Hepatic stellate cell (primary cell): Measurements from ENCODE around the gene C10orf143.
"Not testable (repeated sequence)": the region's sequence is repeated elsewhere in the genome, so short reads cannot be mapped to it uniquely, and the experiment has no call there.

Source experiments
- DNase-seq: peaks from one replicate; pipeline ENCODE4 v3.0.0; 2011; ENCODE audit warnings: low spot score

The C10orf143 gene

GRCh38 chr10:130029209-130029608 is 81.4 kb downstream of the C10orf143 start:
- DNase-seq, result no peak

DNA sequence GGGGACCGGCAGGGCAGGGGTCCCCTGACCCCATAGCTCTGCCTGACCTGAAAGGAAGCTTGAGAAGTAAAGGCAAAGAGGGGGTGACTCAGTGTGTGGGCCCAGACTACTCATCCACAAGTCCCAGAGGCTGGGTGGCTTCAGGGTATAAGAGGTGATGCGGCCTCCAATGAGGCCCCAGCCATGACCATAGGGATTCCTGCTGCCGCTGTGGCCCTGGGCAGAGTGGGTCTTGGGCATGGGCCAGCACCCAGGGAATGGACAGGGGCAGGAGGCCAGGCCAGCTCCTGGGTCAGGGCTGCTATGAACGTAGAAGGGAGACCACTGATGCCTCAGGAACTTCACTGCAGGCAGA is 82.2 kb downstream of the C10orf143 start:
- no peak for DNase-seq

- no peak for DNase-seq
These were observed 82.7 kb downstream of the C10orf143 start for GRCh38 chr10:130027716-130028464.

DNA sequence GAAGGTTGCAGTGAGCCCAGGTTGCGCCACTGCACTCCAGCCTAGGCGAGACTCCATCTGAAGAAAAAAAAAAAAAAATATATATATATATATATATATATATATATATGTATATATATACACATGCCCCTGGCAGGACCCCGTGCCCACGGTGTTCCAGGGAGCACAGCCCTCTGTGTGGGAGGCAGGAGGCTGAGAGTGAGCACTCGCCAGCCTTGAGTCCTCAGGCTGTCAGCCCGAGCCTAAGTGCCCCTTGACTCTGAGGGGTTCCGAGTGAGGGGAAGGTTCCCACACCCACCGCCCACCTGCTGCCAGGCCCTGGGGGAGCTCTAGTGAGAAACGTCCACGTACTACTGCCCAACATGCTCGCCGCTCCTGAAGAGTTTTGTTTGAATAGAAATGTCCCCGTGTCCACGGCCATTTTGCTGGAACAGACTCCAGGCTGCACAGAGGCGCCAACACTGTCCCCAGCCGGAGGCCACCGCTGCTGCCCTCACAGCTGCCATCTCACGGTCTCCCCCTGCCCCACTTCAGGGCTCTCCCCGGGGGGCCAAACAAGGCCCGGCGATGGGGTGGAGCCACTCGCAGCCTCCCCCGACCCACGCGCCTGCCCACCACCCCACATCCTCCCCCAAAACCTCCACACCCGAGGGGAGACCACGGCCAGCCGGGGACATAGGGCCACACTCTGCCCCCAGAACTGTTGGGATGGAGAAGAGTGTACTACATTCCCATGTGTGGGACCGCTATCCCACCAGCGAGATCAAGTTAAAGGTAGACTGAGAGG is 83.8 kb downstream of the C10orf143 start:
- DNase-seq, result no peak

DNA sequence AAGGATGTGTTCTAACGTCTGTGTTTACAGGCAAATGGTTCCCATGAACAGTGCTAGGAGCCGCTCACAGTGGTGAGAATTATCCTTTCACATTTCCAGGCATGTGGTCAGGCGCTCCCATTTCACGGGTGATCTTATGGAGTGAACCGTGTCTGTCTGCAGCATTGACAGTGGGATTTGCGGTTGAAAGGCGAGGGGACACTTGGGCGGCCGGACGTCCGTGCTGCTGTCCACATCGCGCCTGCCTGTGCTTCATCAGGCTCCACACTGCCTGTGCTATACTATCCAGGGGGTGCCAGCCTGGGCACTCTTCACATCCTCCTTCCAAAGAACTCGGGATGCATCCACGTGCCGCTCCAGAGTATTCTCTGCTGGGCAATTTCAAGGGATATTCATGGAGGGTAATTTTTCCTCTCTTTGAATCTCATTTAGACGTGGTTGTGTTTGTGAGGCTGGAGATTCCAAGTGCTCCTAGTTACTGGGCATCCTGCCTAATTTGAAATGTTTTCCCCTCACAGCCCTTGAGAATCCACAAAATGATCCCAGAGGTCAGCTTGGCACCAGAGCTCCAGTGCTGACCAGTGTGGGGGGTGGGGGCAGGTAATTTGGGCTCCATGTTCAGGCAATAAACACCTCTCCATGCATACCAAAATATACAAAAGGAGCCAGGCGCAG is 84.7 kb downstream of the C10orf143 start:
- DNase-seq, result no peak

DNA sequence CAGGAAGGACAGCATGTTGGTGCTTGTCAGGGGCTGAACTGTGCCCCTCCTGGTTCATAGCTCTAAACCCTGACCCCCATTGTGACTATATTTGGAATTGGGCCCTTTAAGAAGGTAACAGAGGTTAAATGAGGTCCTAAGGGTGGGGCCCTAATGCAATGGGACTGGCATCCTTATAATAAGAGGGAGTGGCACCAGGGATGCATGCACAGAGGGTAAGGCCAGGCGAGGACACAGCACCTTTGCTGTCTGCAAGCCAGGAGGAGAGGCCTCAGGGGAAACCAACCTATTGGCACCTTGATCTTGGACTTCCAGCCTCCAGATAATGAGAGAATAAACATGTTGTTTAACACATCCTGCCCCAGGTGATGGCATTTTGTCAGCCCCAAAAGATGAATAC is 85.3 kb downstream of the C10orf143 start:
- DNase-seq, result no peak

GRCh38 chr10:130024779-130025325 is 85.8 kb downstream of the C10orf143 start:
- DNase-seq, result no peak

DNA sequence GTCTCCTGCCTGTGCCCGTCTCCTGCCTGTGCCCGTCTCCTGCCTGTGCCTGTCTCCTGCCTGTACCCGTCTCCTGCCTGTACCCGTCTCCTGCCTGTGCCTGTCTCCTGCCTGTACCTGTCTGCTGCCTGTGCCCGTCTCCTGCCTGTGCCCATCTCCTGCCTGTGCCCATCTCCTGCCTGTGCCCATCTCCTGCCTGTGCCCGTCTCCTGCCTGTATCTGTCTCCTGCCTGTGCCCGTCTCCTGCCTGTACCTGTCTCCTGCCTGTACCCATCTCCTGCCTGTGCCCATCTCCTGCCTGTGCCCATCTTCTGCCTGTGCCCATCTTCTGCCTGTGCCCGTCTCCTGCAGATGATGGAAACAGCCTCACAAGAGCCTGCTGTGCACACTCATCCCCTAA is 86.3 kb downstream of the C10orf143 start:
- DNase-seq, result not testable (repeated sequence)

DNA sequence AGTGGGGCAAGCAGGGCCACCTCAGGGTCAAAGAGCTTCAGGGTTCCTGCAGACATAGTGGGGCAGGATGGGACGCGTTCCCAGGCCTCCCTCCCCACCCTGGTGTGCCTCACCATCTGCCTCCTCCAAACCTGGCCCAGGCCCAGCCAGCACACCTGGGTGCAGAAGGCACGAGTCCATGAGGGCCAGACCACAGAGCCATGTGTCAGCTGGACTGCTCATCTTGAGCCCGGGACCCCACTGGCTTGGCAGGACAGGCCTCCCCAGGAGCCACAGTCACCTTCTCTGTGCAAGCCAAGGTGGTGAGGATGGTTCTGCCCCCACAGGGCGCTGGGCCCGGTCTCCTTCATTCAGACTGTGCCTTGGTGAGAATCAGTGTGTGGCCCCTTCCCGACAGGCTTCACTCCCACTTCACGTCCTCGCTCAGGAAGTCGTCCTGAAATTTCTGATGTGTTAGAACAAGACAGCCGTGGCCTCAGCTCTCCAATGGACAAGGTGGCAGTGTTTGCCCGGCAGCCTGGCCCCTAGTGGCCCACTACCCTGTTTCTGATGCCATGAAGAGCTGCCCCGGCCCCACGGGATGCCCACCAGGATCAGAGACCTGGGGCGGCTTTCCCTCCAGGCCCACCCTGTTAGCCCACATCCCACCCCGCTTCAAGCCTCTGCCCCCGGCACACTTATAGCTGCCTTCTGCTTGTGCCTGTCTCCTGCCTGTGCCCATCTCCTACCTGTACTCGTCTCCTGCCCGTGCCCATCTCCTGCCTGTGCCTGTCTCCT is 87.0 kb downstream of the C10orf143 start:
- DNase-seq, result no peak

GRCh38 chr10:130022511-130023299 is 87.9 kb downstream of the C10orf143 start:
- peak; percentile 75 for DNase-seq

DNA sequence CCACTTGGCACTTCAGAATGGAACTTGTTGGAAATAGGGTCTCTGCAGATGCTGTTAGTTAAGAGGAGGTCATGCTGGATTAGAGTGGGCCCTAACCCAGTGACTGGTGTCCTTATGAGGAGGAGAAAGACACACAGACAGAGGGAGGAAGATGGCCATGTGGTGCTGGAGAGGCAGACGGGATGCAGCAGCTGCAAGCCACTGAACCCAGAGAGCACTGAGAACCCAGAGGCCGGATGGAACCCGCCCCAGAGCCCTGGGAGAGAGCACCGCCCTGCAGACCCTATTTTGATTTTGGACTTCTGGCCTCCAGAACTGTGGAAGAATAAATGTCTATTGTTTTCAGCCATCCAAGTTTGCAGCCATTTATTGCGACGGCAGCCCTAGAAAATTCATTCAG is 88.5 kb downstream of the C10orf143 start:
- DNase-seq, result no peak

DNA sequence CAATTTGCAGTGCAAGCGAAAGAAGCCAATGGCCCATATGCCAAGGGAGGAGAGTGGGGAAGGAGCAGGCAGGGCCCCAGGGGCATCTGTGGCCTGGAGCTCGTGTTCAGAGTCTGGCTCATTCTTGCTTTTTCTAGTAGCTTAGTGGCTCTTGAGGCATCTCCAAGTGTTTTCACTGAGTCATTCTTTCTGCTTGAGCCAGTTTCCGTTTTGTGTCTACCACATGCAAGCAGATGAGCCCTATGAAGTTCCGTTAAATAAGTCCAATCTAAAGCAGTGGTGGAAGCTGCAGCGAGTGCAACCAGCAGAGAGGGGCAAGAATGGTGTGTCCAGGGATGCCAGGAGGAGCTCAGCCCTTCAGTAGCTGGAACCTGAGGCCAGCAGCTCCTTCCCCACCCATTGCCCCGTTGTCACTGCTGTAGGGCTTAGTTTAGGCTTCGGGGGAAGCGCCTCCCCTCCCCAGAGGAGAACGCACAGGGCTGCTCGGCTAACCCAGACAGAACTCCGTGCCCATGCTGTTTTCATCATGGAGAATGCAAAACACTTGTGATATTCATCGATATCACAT is 89.2 kb downstream of the C10orf143 start:
- peak; percentile 71 for DNase-seq

DNA sequence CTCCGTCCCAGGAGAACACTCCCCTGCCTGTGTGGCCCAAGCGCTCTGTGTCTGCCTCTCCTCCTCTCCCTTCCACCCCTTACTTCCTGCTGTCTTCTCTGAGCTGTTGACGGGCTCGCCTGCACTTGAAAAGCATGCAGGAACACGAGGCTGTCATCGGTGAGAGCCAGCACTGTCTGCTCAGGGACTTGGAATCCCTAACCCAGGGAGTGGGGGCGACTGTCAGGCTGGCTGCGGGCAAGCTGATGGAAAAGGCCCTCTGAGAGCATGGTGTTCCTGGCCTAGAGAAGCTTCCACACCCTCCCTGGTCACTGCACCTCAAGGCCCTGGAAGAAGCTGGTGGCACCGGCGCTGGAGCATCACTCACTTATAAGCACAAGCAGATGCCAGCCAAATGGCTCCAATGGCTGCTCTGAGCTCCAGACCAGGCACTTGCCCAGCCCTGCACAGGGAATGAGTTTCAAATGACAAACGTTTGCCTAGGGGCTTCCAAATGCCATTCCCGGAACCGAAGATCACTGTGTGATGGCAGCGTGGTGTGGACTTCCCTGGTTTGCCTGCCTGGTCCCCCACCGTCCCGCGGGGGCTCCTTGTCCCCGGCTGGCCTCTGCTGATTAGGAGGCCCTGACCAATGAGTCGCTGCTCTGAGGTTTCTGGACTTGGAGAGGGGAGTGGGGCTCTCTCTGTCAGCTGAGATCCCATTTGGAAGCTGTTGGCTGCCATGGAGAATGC is 89.8 kb downstream of the C10orf143 start:
- DNase-seq, result no peak

DNA sequence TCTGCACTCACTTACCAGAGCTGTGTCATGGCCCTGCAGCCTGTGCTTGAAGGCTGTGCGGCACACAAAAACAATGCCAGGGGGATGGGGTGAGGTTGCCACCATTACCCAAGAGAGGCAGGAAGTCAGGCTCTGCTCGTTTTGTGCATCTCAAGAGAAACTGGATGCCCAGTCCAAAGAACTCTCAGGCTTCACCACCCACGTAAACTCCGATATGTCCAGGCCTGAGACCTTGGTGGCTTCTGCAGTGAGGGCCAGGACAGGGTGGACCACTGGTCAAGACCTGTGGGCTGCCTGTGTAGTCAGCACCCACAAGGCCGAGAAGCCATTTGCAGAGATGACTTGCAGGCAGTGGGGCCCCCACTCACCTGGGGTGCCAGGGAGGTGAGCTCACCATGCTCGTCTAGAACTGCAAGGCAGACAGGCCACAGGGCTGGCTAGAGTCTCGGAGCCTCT is 91.9 kb downstream of the C10orf143 start:
- DNase-seq, result no peak

GRCh38 chr10:130018265-130018664 is 92.4 kb downstream of the C10orf143 start:
- DNase-seq, result peak; percentile 37

DNA sequence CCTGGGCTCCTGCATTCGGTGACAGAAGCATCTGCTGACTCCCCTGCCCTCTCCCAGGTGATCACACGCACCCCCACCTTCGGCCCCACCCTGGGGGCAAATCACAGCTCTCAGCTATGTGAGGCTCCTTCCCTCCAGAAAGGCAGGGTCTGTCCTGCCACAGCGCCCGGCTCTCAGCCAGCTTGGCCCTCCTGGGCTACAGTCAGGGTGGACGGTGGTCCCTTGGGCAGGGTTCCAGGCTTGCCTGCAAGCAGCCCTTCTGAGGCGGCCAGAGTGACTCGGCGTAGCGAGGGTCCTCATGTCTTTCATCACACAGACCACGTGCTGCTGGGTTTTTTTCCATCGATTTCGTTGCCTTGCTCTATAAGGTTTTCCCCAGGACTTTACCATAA is 93.0 kb downstream of the C10orf143 start:
- DNase-seq, result no peak

DNA sequence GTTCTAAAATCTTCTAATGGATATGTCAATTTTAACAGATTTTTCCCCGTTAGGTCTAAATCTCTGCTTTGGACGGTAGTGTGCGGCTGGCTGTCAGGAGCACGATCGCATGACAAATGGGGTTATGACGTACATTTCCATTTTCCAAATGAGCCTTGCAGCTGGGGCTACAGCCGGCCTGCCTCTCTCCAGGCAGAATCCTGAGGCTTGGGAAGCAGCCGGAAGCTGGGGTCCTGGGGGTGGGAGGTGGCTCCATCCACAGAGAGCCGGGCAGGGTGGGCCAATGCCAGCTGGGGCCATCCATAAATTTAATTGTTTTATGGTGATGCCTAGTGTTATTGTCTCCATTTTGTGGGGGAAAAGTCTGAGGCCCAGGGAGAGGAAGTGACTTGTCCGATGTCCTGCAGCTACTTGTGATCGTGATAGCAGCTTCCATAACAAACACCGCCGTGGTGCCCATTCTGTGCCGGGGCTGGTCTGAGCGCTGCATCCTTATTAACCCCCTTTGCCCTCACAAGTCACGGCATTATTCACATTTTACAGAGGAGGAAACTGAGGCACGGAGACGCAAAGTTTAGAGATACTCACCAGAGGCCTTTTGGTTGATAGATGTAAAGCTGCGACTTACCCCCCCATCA is 93.5 kb downstream of the C10orf143 start:
- DNase-seq, result no peak

DNA sequence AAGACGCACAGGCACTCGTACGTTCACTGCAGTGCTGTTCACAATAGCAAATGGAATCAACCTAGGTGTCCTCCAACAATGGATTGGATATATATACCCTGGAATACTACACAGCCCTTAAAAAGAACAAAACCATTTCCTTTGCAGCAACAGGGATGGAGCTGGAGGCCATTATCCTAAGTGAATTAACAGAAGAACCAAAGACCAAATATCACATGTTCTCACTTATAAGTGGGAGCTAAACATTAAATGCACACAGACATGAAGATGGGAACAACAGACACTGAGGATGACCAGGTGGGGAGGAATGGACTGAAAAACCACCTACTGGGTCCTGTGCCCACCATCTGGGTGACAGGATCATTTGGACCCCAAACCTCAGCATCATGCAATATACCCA is 94.5 kb downstream of the C10orf143 start:
- DNase-seq, result no peak

DNA sequence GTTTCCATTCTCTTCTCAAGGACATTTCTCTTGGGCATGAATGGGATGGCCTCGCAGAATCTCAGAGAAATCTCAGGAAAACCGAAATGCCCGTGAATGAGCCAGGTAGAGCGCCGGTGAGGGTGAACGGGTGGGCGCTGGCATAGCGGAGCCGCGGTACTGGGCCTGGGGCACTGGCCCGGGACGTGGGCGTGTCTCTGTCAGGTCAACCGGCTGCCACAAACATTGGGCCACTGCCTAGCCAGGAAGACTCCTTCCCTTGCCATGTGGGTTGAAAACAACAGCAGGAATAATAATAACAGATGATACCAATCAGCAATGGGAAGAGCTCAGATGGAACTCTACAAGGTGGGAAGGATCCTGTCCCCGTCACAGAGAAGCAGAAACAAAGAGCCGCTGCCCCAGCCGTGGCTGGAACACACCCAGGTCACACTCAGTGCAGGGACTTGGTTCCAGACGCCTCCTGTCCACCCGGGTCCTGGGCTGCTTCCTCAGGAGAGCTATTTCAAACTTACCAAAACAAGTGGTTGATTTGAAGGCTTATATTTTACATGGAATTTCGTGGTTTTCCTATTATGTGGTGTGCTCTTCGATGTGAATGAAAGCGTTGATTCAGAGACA is 95.4 kb downstream of the C10orf143 start:
- no peak for DNase-seq
